NOMO-1 treated with DMSO at 0.1 percent for 48 hours (cell line): Measurements from ENCODE around the gene SENP1.
A peak's percentile ranks its signal among the peaks of the same experiment; 100 is the strongest.
"Not testable (repeated sequence)": the region's sequence is repeated elsewhere in the genome, so short reads cannot be mapped to it uniquely, and the experiment has no call there.

ENCODE experiments used
- DNase-seq: peaks from one replicate; lab custom pipeline; 2025; ENCODE audit not compliant: unreplicated experiment; lab: John Stamatoyannopoulos, UW

Gene SENP1

GRCh38 chr12:48105867-48106680 lies at the start of gene SENP1:
Gene SENP1 (minus strand): TSS chr12:48106079. CDS start chr12:48101472, 4,607 bp downstream.
- peak; percentile 86 for DNase-seq

DNA sequence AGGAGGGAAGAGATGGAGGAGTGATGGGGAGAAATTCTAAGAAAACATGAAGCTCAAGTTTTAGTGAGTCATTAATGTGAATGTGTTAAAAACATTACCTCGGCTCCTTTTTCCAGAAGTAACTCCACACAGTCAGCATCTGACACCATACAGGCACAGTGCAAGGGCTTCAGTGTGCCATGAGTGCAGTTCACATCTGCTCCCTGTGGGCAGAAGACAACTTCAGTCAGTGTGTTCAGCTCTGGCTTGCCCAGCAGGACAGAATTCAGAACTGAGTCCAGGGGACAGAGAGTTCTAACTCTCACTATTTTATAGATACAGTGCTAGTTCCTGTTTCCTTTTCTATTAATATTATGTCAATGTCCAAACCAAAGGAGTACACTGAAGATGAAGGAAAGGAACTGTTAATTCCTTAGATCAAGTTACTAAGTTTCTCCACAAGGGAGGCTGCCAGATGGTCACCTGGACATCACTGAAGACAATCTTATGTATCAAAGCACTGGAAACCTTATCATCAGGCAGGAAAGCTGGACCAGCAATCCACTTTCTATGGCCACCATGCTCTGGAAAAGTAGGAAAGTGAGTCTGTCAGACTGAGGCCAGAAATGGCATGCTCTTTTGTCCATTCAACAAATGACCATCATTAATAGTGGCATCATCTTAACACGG lies 45.4 kb upstream of the SENP1 start:
- no peak for DNase-seq

- DNase-seq: no peak
Observed at GRCh38 chr12:48145981-48146380, 40.1 kb upstream of the SENP1 start.

DNA sequence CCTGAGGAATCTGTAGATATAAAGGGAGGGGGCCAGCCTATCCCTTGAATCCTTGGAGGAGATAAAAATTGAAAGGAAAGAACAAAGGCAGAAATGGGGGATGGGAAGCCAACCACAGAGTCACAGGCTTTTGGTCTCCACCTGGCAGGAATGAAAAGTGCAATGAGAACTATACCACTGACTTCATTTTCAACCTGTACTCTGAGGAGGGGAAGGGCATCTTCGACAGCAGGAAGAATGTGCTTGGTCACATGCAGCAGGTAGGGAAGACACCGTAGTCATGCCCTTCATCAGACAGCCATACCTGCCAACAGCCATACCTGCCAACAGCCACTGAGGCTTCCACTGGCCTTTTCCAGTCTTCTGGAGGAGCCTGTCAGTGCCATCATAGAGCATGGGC lies 38.0 kb upstream of the SENP1 start:
- no peak for DNase-seq

DNA sequence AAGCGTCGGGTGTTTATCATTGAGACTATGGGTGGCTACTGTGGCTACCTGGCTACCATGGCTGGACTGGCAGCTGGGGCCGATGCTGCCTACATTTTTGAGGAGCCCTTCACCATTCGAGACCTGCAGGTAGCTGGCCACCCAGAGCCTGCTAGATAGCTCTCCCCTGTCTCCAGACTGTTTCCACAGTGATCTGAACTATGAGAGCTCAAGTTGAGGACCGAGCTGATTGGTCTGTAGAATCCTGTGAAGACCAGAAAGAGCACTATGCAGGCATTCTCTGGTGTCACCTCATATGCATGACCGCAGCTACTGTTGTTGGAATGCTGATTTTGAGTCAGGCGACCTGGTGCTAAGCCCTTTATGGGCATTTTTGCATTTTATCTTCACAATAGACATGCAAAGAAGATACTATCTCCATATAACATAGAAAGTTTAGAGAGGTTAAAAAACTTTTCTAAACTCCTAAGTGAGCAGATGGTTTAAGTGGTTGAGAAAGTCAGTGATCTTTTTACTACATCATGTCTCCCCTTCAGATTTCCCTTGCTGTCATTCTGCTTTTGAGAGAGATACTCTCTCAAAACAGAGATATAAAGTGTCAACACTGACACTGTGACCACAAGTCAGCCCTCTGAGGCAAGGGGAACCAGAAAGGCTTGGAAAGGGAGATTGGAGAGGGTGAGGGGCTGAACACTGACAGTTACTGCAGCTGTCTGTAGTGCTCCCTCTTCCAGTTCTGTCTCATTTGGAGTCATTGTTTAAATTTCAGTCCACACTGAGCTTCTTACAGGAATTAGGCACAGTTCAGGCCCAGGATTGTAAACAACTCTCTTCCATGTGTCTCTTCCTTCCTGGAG lies 37.2 kb upstream of the SENP1 start:
- DNase-seq: no peak

DNA sequence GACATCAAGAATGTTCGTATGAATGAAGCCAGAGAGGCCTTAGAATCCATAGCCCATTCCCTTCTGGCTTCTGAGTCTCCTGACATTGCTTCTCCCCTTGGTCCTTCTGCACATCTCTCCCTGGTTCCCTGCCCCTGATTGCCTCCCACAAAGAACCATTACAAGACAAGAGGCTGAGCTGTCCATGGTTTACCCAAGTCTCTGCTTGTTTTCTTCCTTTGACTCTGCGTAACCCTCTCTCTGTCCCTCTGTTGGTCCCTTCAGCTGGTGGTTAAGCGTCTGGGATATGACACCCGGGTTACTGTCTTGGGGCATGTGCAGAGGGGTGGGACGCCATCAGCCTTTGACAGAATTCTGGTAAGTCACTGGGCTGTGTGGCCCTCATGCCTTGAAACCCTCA lies 29.1 kb upstream of the SENP1 start:
- no peak for DNase-seq

- DNase-seq: no peak
Observed at GRCh38 chr12:48132826-48133225, 26.9 kb upstream of the SENP1 start.

GRCh38 chr12:48131517-48131916 lies 25.6 kb upstream of the SENP1 start:
- no peak for DNase-seq

- DNase-seq: no peak
Observed at GRCh38 chr12:48129376-48129775, 23.5 kb upstream of the SENP1 start.

GRCh38 chr12:48128800-48129199 lies 22.9 kb upstream of the SENP1 start:
- no peak for DNase-seq

DNA sequence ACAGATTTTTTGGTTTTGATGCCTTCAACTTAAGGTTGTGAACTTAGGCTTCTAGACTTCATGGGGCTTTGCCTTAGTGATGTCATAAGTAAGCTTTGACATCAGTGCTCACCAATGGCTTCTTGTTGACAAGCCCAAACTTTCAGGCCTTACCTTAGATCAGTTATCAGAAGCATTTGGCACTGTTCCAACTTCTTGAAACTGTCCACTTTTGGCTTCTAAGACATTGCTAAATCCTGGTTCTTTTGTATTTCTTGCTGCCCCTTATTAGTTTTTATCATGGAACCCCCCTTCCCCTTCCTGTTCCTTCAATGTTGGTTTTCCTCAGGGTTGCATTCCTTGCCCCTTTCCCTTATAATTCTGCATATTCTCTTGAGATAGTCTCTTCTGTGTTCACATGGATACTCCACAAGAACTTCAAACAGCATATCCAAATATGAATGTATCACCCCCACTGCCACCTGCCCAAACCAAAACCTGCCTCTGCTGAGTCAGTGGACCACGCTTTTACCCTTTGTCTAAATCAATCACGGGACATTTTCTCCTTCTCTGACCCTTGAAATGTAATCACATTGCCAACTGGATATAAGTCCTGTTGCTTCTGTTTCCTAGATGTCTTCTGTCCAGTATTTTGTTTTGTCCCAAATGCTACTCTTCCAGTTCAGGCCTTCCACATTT lies 21.2 kb upstream of the SENP1 start:
- no peak for DNase-seq

GRCh38 chr12:48125985-48126384 lies 20.1 kb upstream of the SENP1 start:
- DNase-seq: no peak

DNA sequence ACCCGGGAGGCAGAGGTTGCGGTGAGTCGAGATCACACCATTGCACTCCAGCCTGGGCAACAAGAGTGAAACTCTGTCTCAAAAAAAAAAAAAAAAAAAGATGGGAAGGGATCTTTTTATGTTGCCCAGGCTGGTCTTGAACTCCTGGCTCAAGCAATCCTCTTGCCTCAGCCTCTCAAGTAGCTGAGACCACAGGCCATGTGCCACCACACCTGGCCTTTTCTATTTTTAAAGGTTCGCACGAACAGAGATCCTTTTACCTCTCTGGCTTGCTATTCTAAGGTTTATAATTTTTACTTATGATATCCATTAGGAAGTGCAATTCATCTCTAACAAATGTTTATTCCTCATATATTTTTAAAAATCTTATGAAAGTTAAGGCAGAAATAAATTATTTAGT lies 19.7 kb upstream of the SENP1 start:
- not testable (repeated sequence) for DNase-seq

DNA sequence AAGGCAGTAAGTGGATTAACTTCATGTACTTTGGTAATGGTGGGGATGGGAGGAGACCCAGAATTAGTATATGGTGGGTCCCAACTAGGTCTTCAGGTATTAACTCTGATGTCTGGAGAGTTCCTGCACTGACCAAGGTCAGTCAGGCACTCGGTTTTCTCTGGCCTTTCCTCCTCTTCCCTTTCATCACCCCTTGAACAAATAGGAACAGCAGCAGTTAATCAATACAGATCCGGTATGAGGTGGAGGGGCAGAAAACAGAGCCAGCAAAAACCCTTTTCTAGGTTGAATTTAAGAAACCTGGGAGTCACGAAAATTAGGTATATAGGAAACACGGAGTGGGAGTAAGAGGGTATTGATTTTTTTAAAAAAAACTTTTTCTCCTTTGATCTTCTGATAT lies 17.3 kb upstream of the SENP1 start:
- no peak for DNase-seq

DNA sequence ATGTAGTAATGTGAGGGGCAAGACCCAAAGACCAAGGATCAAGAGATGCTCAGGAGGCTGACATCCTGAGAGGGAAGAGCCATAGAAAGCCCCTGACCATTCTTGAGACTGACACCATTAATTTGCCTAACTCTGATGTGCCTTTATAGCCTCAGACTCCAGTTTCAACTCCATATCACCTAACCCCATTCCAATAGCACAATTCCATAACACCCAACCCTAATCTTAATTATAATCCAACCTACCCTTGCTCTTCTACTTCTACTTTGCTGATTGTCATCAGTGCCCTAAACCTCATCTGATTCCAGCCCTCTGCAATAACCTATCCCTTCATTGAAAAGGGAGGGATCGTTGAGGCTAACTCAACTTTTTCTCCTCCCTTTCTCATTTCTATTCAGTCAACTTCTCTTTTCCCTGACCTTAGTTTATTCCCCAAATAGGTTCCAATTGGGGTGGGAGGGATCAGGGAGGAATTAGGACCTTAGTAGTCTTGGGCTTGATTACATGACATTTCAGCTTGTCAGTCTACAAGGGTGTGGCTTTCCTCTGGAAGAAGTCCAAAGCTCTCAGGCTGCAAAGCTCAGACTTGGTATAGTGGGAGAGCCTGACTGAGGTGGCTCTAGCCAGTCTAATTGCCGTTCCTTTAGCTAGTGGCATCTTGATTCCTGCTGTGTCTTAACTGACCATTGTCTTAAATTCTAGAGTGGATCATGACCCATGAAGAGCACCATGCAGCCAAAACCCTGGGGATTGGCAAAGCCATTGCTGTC lies 16.4 kb upstream of the SENP1 start:
- no peak for DNase-seq

DNA sequence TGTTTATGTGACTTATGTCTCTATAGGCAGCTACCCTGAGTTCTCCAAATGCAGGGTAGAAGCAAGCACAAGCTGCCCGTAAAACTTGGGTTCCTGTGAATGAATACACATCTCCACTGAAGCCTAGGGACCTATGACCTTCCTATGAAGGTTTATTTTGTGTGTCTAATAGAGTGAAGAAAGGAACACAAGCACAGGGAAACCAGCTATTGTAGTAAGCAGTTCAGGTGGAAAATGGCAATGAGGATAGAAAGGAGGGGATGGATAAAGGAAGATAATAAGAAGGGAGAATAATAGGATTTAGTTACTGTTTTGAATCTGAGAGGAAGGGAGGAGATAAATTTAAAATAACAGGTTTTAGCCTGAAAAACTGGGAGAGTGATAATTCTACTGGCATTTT lies 15.6 kb upstream of the SENP1 start:
- DNase-seq: no peak

DNA sequence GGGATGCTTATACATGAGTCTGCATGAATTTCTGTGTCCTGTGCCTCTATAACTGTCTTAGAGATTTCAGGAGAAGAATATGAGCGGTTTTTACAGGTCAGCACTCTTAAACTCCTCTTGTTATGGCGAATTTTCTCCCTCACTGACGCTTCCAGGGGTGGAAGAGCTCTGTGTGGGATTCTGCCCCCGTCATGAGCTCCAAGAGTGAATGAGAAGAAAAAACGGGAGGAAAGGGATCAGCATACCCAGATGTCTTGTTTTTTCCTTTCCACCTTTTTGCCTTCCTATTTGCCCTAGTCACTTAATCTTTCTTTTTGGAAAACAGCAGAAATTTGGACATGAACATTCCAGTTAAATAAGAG lies 13.9 kb upstream of the SENP1 start:
- no peak for DNase-seq

DNA sequence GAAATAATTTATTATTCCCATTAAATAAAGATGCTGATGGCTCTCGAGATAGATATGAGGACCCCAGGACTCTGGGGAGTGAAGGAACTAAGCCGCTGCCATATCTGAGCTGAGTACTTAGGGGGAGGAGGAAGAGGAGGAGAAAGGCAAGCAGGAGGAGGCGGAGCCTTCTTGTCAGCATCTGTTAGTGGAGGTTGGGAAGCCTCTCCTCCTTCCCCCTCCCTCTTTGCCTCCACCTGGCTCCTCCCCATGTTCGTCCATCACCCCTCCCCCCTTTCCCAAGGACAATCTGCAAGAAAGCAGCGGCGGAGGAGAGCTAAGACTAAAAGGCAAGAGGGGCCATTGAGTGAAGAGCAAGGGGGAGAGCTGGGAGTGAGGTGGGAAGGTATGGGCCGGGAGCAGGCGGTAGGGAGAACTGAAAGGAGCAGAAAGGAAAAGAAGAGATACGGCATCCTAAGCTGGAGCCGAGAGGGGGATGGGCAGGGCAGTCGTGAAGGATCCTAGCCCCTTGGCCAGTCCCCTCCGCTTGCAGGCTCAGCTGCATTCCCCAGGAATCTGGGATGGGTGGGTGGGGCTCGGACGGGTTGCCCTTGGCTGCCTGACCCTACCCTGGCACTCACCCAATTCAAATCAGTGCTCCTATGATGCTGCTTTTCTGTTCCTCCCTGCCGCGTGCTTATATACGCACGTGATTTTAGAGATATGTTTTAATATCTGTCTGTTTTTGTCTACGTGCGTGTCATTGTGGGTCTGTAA lies 13.4 kb upstream of the SENP1 start, which contains the start of gene PFKM:
TSS of gene PFKM (plus strand) at position 287 of the 756 bp plus-strand sequence. CDS start 3,411 bp downstream, outside the sequence.
- peak; percentile 80 for DNase-seq

- DNase-seq: no peak
Observed at GRCh38 chr12:48118284-48118871, 12.5 kb upstream of the SENP1 start.
